ENCODE data around the gene UBE2V1.

UBE2V1 gene

GRCh38 chr20:50095476-50096078 is 17.4 kb downstream of the UBE2V1 start:
- Histone ChIP-seq H3F3A (ENCODE audit: insufficient read depth) (peaks cover 5% of the 10 kb centered on the region; the same call in 1 of the 2 replicates), H2AFZ (ENCODE audit: low read depth, low read length, severe bottlenecking) (no peak overlapping the region), H4K20me1 (ENCODE audit: low read depth, low read length) (no peaks in the 10 kb centered on the region), H3K27me3 (ENCODE audit: low read length) (no peaks in the 10 kb centered on the region), H3K9me2 (replicated peaks; ENCODE audit: insufficient read depth, low read length) (no peaks in the 10 kb centered on the region), H3K79me2 (ENCODE audit: insufficient read depth, low read length) (peaks cover 50% of the 10 kb centered on the region), H3K36me3 (ENCODE audit: low read length) (peaks cover 17% of the 10 kb centered on the region; the same call in 1 of the 2 replicates), H3K9me3 (ENCODE audit: insufficient read depth, low read length) (no peaks in the 10 kb centered on the region), H3K4me2 (ENCODE audit: low read depth, low read length, poor library complexity, severe bottlenecking) (no peak overlapping the region), H3K9ac (ENCODE audit: low read length) (no peak overlapping the region), H3K27ac (ENCODE audit: low read depth, low read length) (no peak overlapping the region), H3K4me3 (ENCODE audit: insufficient read depth, low read length, poor library complexity, severe bottlenecking) (no peak overlapping the region)
- TF ChIP-seq EZH2phosphoT487 (conservative IDR thresholded peaks at IDR 0.05; ENCODE audit: low read length): no peak
- no peak for TF ChIP-seq CTCF (IDR thresholded peaks at IDR 0.05; ENCODE audit: insufficient read depth, low read length, poor library complexity, severe bottlenecking)

GRCh38 chr20:50094522-50094921 is 18.4 kb downstream of the UBE2V1 start:
- Histone ChIP-seq H4K20me1 (ENCODE audit: low read depth, low read length) (no peaks in the 10 kb centered on the region), H2AFZ (ENCODE audit: low read depth, low read length, severe bottlenecking) (no peak overlapping the region), H3F3A (ENCODE audit: insufficient read depth) (peaks cover 5% of the 10 kb centered on the region; the same call in 1 of the 2 replicates), H3K27ac (ENCODE audit: low read depth, low read length) (no peak overlapping the region), H3K9me2 (replicated peaks; ENCODE audit: insufficient read depth, low read length) (no peaks in the 10 kb centered on the region), H3K36me3 (ENCODE audit: low read length) (peaks cover 17% of the 10 kb centered on the region; the same call in 1 of the 2 replicates), H3K4me3 (ENCODE audit: insufficient read depth, low read length, poor library complexity, severe bottlenecking) (no peak overlapping the region), H3K27me3 (ENCODE audit: low read length) (no peaks in the 10 kb centered on the region), H3K4me2 (ENCODE audit: low read depth, low read length, poor library complexity, severe bottlenecking) (no peak overlapping the region), H3K79me2 (ENCODE audit: insufficient read depth, low read length) (peaks cover 40% of the 10 kb centered on the region), H3K9ac (ENCODE audit: low read length) (no peak overlapping the region), H3K9me3 (ENCODE audit: insufficient read depth, low read length) (no peaks in the 10 kb centered on the region)
- TF ChIP-seq CTCF (IDR thresholded peaks at IDR 0.05; ENCODE audit: insufficient read depth, low read length, poor library complexity, severe bottlenecking) (no peak), EZH2phosphoT487 (conservative IDR thresholded peaks at IDR 0.05; ENCODE audit: low read length) (no peak)

- Histone ChIP-seq H3K4me3 (ENCODE audit: insufficient read depth, low read length, poor library complexity, severe bottlenecking) (no peak overlapping the region), H3K9me2 (replicated peaks; ENCODE audit: insufficient read depth, low read length) (no peaks in the 10 kb centered on the region), H3K27ac (ENCODE audit: low read depth, low read length) (no peak overlapping the region), H3K36me3 (ENCODE audit: low read length) (peaks cover 17% of the 10 kb centered on the region; the same call in 1 of the 2 replicates), H3K9ac (ENCODE audit: low read length) (no peak overlapping the region), H4K20me1 (ENCODE audit: low read depth, low read length) (no peaks in the 10 kb centered on the region), H3K9me3 (ENCODE audit: insufficient read depth, low read length) (no peaks in the 10 kb centered on the region), H3K4me2 (ENCODE audit: low read depth, low read length, poor library complexity, severe bottlenecking) (no peak overlapping the region), H3K79me2 (ENCODE audit: insufficient read depth, low read length) (peaks cover 35% of the 10 kb centered on the region), H2AFZ (ENCODE audit: low read depth, low read length, severe bottlenecking) (no peak overlapping the region), H3F3A (ENCODE audit: insufficient read depth) (peaks cover 5% of the 10 kb centered on the region; the same call in 1 of the 2 replicates), H3K27me3 (ENCODE audit: low read length) (no peaks in the 10 kb centered on the region)
- TF ChIP-seq EZH2phosphoT487 (conservative IDR thresholded peaks at IDR 0.05; ENCODE audit: low read length): no peak
- no peak for TF ChIP-seq CTCF (IDR thresholded peaks at IDR 0.05; ENCODE audit: insufficient read depth, low read length, poor library complexity, severe bottlenecking)
Observed at GRCh38 chr20:50093240-50093639, 19.7 kb downstream of the UBE2V1 start.

Data from SU-DHL-6 (cell line).